Calu3 (cell line): ENCODE measurements around the gene MAPK1. TPM values are rescaled to one million over a fixed set of nuclear protein-coding genes. Genes with fewer than 3 reads are reported as not detected.
"Not testable (repeated sequence)": the region's sequence is repeated elsewhere in the genome, so short reads cannot be mapped to it uniquely, and the experiment has no call there.

ENCODE experiments used
- BruUV-seq: library from RNA; stranded (reverse); fragments of 400-500 nt; replicated peaks from 2 replicates; lab custom pipeline; 2021; lab: Mats Ljungman, UMichigan
- CTCF ChIA-PET: fragments of 300-600 bp; sonication (Branson Sonifier 250); formaldehyde crosslinking; loops from one replicate; lab custom pipeline; 2022; ENCODE audit warnings: antibody characterized with exemption; lab: Charles Lee
- DNase-seq: peaks from one replicate; pipeline ENCODE4 v3.0.0; 2022
- H3K27ac Mint-ChIP-seq: one replicate; pipeline ENCODE4 v1.8.0; 2022; ENCODE audit warnings: mixed read lengths; ENCODE audit not compliant: unreplicated experiment
- H3K27me3 Mint-ChIP-seq: one replicate; pipeline ENCODE4 v1.8.0; 2022; ENCODE audit warnings: mixed read lengths; ENCODE audit not compliant: unreplicated experiment
- H3K36me3 Mint-ChIP-seq: one replicate; pipeline ENCODE4 v1.8.0; 2022; ENCODE audit warnings: mild to moderate bottlenecking, moderate library complexity, mixed read lengths; ENCODE audit not compliant: insufficient read depth, unreplicated experiment
- H3K4me1 Mint-ChIP-seq: one replicate; pipeline ENCODE4 v1.8.0; 2022; ENCODE audit warnings: mild to moderate bottlenecking, low read depth, mixed read lengths; ENCODE audit not compliant: unreplicated experiment
- H3K4me3 Mint-ChIP-seq: one replicate; pipeline ENCODE4 v1.8.0; 2022; ENCODE audit warnings: mild to moderate bottlenecking, low read depth, moderate library complexity, mixed read lengths; ENCODE audit not compliant: unreplicated experiment
- H3K9me3 Mint-ChIP-seq: one replicate; pipeline ENCODE4 v1.8.0; 2022; ENCODE audit warnings: low read depth, mixed read lengths; ENCODE audit not compliant: unreplicated experiment
- CTCF ChIP-seq: fragments of 200-600 bp; IDR thresholded peaks from one replicate; pipeline ENCODE4 v1.8.0; 2022; ENCODE audit warnings: antibody characterized with exemption; ENCODE audit not compliant: unreplicated experiment
- intact Hi-C: fragments of 100-400 bp; cut with micrococcal nuclease; formaldehyde crosslinking; loops from one replicate; pipeline ENCODE4 v1.10.0; 2022; ENCODE audit not compliant: unreplicated experiment
- total RNA-seq: library from RNA; stranded (reverse); gene quantifications from 2 replicates; pipeline ENCODE4 v1.2.3, GENCODE V29; 2022

MAPK1 gene
- total RNA-seq, 1 experiment from 2014 or later, result 157 TPM

- Mint-ChIP-seq H3K27me3 (no peaks in the 10 kb centered on the region), H3K36me3 (no peaks in the 10 kb centered on the region), H3K27ac (no peak overlapping the region), H3K4me3 (no peak overlapping the region), H3K4me1 (no peaks in the 10 kb centered on the region), H3K9me3 (no peaks in the 10 kb centered on the region)
- intact Hi-C loops, result no loop called here
- no peak for DNase-seq
- CTCF ChIA-PET, result interaction anchor here (1.1 to 1.8 kb wide), 2 partner anchors 10 to 30 kb away, joined by 3 to 5 read pairs; partner anchors contain the start of gene YPEL1
- no TSS peak for BruUV-seq
- no peak for TF ChIP-seq CTCF
Observed at GRCh38 chr22:21725956-21726649, 141.3 kb downstream of the MAPK1 start.

- CTCF ChIA-PET, result interaction anchor here (0.7 kb wide), 2 partner anchors 31 to 258 kb away, joined by 3 read pairs; no protein-coding TSS in a partner anchor
- BruUV-seq, result not testable (repeated sequence)
Observed at GRCh38 chr22:21724496-21724895, 142.9 kb downstream of the MAPK1 start.

GRCh38 chr22:21721195-21721852 is 146.1 kb downstream of the MAPK1 start:
- H3K4me3 Mint-ChIP-seq, H3K27ac Mint-ChIP-seq, H3K9me3 Mint-ChIP-seq, H3K36me3 Mint-ChIP-seq, H3K27me3 Mint-ChIP-seq, DNase-seq, intact Hi-C loops, BruUV-seq: not testable (repeated sequence)
- H3K4me1 Mint-ChIP-seq, result peaks cover 12% of the 10 kb centered on the region
- CTCF ChIA-PET, result interaction anchor here (0.7 kb wide), 1 partner anchor 95 kb away, joined by 6 read pairs; no protein-coding TSS in a partner anchor

More at GRCh38 chr22:21724496-21724895, 142.9 kb downstream of the MAPK1 start:
- DNase-seq, H3K27me3 Mint-ChIP-seq, H3K36me3 Mint-ChIP-seq, intact Hi-C loops, H3K4me3 Mint-ChIP-seq, H3K4me1 Mint-ChIP-seq, H3K9me3 Mint-ChIP-seq, H3K27ac Mint-ChIP-seq: not testable (repeated sequence)

DNA sequence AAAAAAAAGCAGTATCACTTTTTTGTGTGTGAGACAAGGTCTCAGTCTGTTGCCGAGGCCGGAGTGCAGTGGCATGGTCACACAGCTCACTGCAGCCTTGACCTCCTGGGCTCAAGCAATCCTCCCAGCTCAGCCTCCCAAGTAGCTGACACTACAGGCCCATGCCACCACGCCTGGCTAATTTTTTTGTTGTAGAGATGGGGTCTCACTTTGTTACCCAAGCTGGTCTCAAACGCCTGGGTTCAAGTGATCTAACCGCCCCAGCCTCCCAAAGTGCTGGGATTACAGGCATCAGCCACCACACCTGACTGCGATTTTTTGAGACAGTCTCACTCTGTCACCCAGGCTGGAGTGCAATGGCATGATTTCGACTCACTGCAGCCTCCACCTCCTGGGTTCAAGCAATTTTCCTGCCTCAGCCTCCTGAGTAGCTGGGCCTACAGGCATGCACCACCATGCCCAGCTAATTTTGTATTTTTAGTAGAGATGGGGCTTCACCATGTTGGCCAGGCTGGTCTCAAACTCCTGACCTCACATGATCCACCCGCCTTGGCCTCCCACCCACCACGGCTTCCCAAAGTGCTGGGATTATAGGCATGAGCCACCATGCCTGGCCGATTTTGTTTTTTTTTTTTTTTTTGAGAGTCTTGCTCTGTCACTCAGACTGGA is 147.1 kb downstream of the MAPK1 start:
- BruUV-seq, H3K27me3 Mint-ChIP-seq, H3K36me3 Mint-ChIP-seq, H3K27ac Mint-ChIP-seq, DNase-seq, H3K4me3 Mint-ChIP-seq, intact Hi-C loops, H3K9me3 Mint-ChIP-seq: not testable (repeated sequence)
- CTCF ChIA-PET, result interaction anchor here (0.7 kb wide), 3 partner anchors 96 to 216 kb away, joined by 3 to 6 read pairs (median 4); no protein-coding TSS in a partner anchor
- H3K4me1 Mint-ChIP-seq, result peaks cover 12% of the 10 kb centered on the region

DNA sequence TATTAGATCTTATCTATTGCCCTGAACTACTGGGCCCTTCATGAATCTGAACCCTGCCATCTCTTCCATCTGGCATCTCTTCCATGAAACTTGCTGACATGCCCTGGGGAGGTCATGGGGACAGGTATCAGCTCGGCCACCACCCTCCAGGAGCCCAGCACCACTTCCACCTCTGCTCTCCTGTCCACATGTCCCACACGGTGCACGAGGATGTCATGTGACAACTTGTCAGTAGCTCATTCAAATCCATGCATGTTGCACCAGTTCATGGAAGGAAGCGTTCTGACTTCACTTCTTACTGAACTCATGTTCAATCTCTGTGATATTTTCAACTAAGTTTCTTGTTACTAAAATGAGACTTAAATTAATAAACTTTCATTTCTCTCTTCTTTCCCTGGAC is 148.4 kb downstream of the MAPK1 start:
- H3K27ac Mint-ChIP-seq, result no peak overlapping the region
- DNase-seq, result no peak
- H3K36me3 Mint-ChIP-seq, result peaks cover 5% of the 10 kb centered on the region
- BruUV-seq, result no TSS peak
- no peak for TF ChIP-seq CTCF
- no peak overlapping the region for H3K4me3 Mint-ChIP-seq
- H3K27me3 Mint-ChIP-seq, result no peaks in the 10 kb centered on the region
- H3K9me3 Mint-ChIP-seq, result no peaks in the 10 kb centered on the region
- intact Hi-C loops, result no loop called here
- H3K4me1 Mint-ChIP-seq, result peaks cover 12% of the 10 kb centered on the region
- CTCF ChIA-PET, result interaction anchor here (1.1 to 1.5 kb wide), 2 partner anchors 17 to 219 kb away, joined by 3 to 4 read pairs; no protein-coding TSS in a partner anchor
